GM21381 (cell line): ENCODE results near the gene POGLUT2.

ENCODE experiments used
- ATAC-seq: cut with Tn5 transposase; IDR thresholded peaks from one replicate; pipeline ENCODE4 v1.9.1; 2021; ENCODE audit warnings: mild to moderate bottlenecking, moderate library complexity; ENCODE audit not compliant: unreplicated experiment

POGLUT2 gene

GRCh38 chr13:102798581-102799425, at the start of gene POGLUT2, which contains the start of gene BIVM:
POGLUT2 (minus strand) TSS chr13:102798976; CDS start chr13:102798670, 306 bp downstream.
BIVM (plus strand) TSS chr13:102799119; CDS start chr13:102807268, 8,149 bp downstream.
- peak; percentile 85 for ATAC-seq

- no peak for ATAC-seq
Measured at GRCh38 chr13:102847272-102848234, 48.8 kb upstream of the POGLUT2 start.

GRCh38 chr13:102846261-102847015, 47.7 kb upstream of the POGLUT2 start:
- peak; percentile 34 for ATAC-seq

- ATAC-seq = peak; percentile 83
Measured at GRCh38 chr13:102845630-102846260, 47.0 kb upstream of the POGLUT2 start, which contains the start of gene ERCC5. ERCC5 (plus strand) TSS chr13:102846032; CDS start chr13:102846267, 235 bp downstream.

GRCh38 chr13:102845289-102845629, 46.5 kb upstream of the POGLUT2 start:
- peak; percentile 18 for ATAC-seq

- ATAC-seq = no peak
Measured at GRCh38 chr13:102839462-102839861, 40.7 kb upstream of the POGLUT2 start.

- ATAC-seq = no peak
Measured at GRCh38 chr13:102838982-102839381, 40.2 kb upstream of the POGLUT2 start.

GRCh38 chr13:102838273-102838672, 39.5 kb upstream of the POGLUT2 start:
- ATAC-seq = no peak

GRCh38 chr13:102836471-102836870, 37.7 kb upstream of the POGLUT2 start:
- no peak for ATAC-seq

- ATAC-seq = no peak
Measured at GRCh38 chr13:102830646-102831045, 31.9 kb upstream of the POGLUT2 start.

- ATAC-seq = no peak
Measured at GRCh38 chr13:102825921-102826706, 27.3 kb upstream of the POGLUT2 start.

- no peak for ATAC-seq
Measured at GRCh38 chr13:102825400-102825799, 26.6 kb upstream of the POGLUT2 start.

- ATAC-seq = no peak
Measured at GRCh38 chr13:102817907-102818306, 19.1 kb upstream of the POGLUT2 start.

GRCh38 chr13:102817241-102817640, 18.5 kb upstream of the POGLUT2 start:
- no peak for ATAC-seq

- no peak for ATAC-seq
Measured at GRCh38 chr13:102816708-102817107, 17.9 kb upstream of the POGLUT2 start.

GRCh38 chr13:102815788-102816187, 17.0 kb upstream of the POGLUT2 start:
- no peak for ATAC-seq

- ATAC-seq = no peak
Measured at GRCh38 chr13:102814793-102815192, 16.0 kb upstream of the POGLUT2 start.

GRCh38 chr13:102814025-102814607, 15.3 kb upstream of the POGLUT2 start:
- ATAC-seq = no peak
